CD8-positive, alpha-beta memory T cell (primary cell): ENCODE results near the gene NXN. TPM values are rescaled to one million over a fixed set of nuclear protein-coding genes. Genes with fewer than 3 reads are reported as not detected.

Source experiments
- CTCF ChIA-PET: fragments of 350-600 bp; sonication (Branson Sonifier 250); formaldehyde crosslinking; loops from one replicate; lab custom pipeline; 2021; ENCODE audit warnings: antibody characterized with exemption; lab: Charles Lee
- POLR2A ChIA-PET: fragments of 350-600 bp; sonication (Branson Sonifier 250); formaldehyde crosslinking; loops from one replicate; lab custom pipeline; 2021; ENCODE audit warnings: antibody characterized with exemption; lab: Charles Lee
- DNase-seq, 5 donors: peaks; one replicate each; pipeline versions ENCODE4 v3.0.0 to v3.0.0-alpha.2; 2020 to 2022; ENCODE audit warnings: mixed read lengths in 1 of 5
- H3K27ac ChIP-seq: one replicate; pipeline ENCODE4 v1.7.0; 2013; ENCODE audit warnings: low read depth, mild to moderate bottlenecking, low read length, moderate library complexity
- H3K27me3 ChIP-seq: 2 replicates; pipeline ENCODE4 v1.7.0; 2013; ENCODE audit warnings: low read length, mild to moderate bottlenecking; ENCODE audit not compliant: insufficient read depth, poor library complexity, severe bottlenecking
- H3K36me3 ChIP-seq: 2 replicates; pipeline ENCODE4 v1.7.0; 2013; ENCODE audit warnings: mild to moderate bottlenecking, low read length, moderate library complexity; ENCODE audit not compliant: insufficient read depth
- H3K4me1 ChIP-seq: 2 replicates; pipeline ENCODE4 v1.7.0; 2013; ENCODE audit warnings: mild to moderate bottlenecking, low read length, moderate library complexity; ENCODE audit not compliant: insufficient read depth
- H3K4me3 ChIP-seq: 2 replicates; pipeline ENCODE4 v1.7.0; 2013; ENCODE audit warnings: mild to moderate bottlenecking, low read length
- H3K9me3 ChIP-seq: 2 replicates; pipeline ENCODE4 v1.7.0; 2013; ENCODE audit warnings: mild to moderate bottlenecking, low read length
- H3K27ac Mint-ChIP-seq, 8 donors: one replicate each; pipeline ENCODE4 v1.8.0; 2020 to 2021; ENCODE audit warnings: mixed read lengths in 8 of 8, mild to moderate bottlenecking in 6 of 8, inconsistent platforms in 3 of 8, moderate library complexity in 3 of 8
- H3K27me3 Mint-ChIP-seq, 2 donors: one replicate each; pipeline ENCODE4 v1.8.0; 2020 to 2021; ENCODE audit warnings: mixed read lengths in 2 of 2, mild to moderate bottlenecking in 1 of 2, moderate library complexity in 1 of 2
- H3K36me3 Mint-ChIP-seq, 3 donors: one replicate each; pipeline ENCODE4 v1.8.0; 2020 to 2021; ENCODE audit warnings: mixed read lengths in 3 of 3, inconsistent platforms in 1 of 3, mild to moderate bottlenecking in 1 of 3
- H3K4me1 Mint-ChIP-seq, 3 donors: one replicate each; pipeline ENCODE4 v1.8.0; 2020 to 2021; ENCODE audit warnings: mixed read lengths in 3 of 3, inconsistent platforms in 1 of 3, mild to moderate bottlenecking in 1 of 3
- H3K4me3 Mint-ChIP-seq, 7 donors: one replicate each; pipeline ENCODE4 v1.8.0; 2020 to 2021; ENCODE audit warnings: mixed read lengths in 7 of 7, mild to moderate bottlenecking in 6 of 7, moderate library complexity in 4 of 7, inconsistent platforms in 2 of 7
- H3K9me3 Mint-ChIP-seq, 5 donors: one replicate each; pipeline ENCODE4 v1.8.0; 2020 to 2022; ENCODE audit warnings: mixed read lengths in 5 of 5, mild to moderate bottlenecking in 3 of 5, moderate library complexity in 2 of 5, inconsistent platforms in 1 of 5
- polyA plus RNA-seq: library from polyadenylated mRNA; unstranded; fragments of 300-500 nt; fragmentation: Illumina TruSeq; gene quantifications from one replicate; pipeline ENCODE4 v1.2.3, GENCODE V29; 2021
- total RNA-seq, 2 experiments: library from RNA; stranded (reverse); gene quantifications; one replicate each; pipeline ENCODE4 v1.2.3, GENCODE V29; 2021

Gene NXN
- total and polyA plus RNA-seq, 3 experiments from 2014 or later, result 0.08 to 0.42 (median 0.31) TPM

GRCh38 chr17:850851-851763, 128.5 kb downstream of the NXN start:
- no peak overlapping the region for H3K4me3 ChIP-seq
- no peaks in the 10 kb centered on the region for H3K4me1 ChIP-seq
- H3K27ac ChIP-seq, result no peak overlapping the region
- Mint-ChIP-seq H3K4me3 (no peak overlapping the region), H3K36me3 (no peaks in the 10 kb centered on the region), H3K27ac (no peak overlapping the region), H3K27me3 (peaks cover 16 to 49% of the 10 kb centered on the region in 2 donors), H3K9me3 (no peaks in the 10 kb centered on the region), H3K4me1 (peaks cover 7 to 11% (median 8%) of the 10 kb centered on the region in 3 donors)
- no peaks in the 10 kb centered on the region for H3K9me3 ChIP-seq
- no peak for DNase-seq
- no peaks in the 10 kb centered on the region for H3K36me3 ChIP-seq
- peaks cover 7% of the 10 kb centered on the region for H3K27me3 ChIP-seq
- CTCF ChIA-PET, result no interaction called here
- POLR2A ChIA-PET, result no interaction called here

- no peaks in the 10 kb centered on the region for H3K36me3 ChIP-seq
- no peaks in the 10 kb centered on the region for H3K4me1 ChIP-seq
- no peak overlapping the region for H3K4me3 ChIP-seq
- no peaks in the 10 kb centered on the region for H3K9me3 ChIP-seq
- no peak overlapping the region for H3K27ac ChIP-seq
- no peak for DNase-seq
- POLR2A ChIA-PET, result no interaction called here
- H3K27me3 ChIP-seq, result peaks cover 7% of the 10 kb centered on the region
- Mint-ChIP-seq H3K9me3 (no peaks in the 10 kb centered on the region), H3K36me3 (no peaks in the 10 kb centered on the region), H3K27me3 (peaks cover 17 to 49% of the 10 kb centered on the region in 2 donors), H3K4me3 (no peak overlapping the region), H3K27ac (no peak overlapping the region), H3K4me1 (peaks cover 7 to 11% (median 8%) of the 10 kb centered on the region in 3 donors)
- CTCF ChIA-PET, result interaction anchor here (0.9 kb wide), 1 partner anchor 12 kb away, joined by 3 read pairs; no protein-coding TSS in a partner anchor
Observed at GRCh38 chr17:850086-850850, 129.3 kb downstream of the NXN start.

- Mint-ChIP-seq H3K27ac (no peak overlapping the region), H3K9me3 (no peaks in the 10 kb centered on the region), H3K27me3 (peaks cover 24 to 60% of the 10 kb centered on the region in 2 donors), H3K4me3 (no peak overlapping the region), H3K4me1 (peaks cover 7 to 11% (median 8%) of the 10 kb centered on the region in 3 donors), H3K36me3 (no peaks in the 10 kb centered on the region)
- DNase-seq, result no peak
- H3K4me1 ChIP-seq, result no peaks in the 10 kb centered on the region
- no peaks in the 10 kb centered on the region for H3K9me3 ChIP-seq
- POLR2A ChIA-PET, result no interaction called here
- no peak overlapping the region for H3K27ac ChIP-seq
- H3K27me3 ChIP-seq, result peaks cover 10% of the 10 kb centered on the region
- CTCF ChIA-PET, result no interaction called here
- no peaks in the 10 kb centered on the region for H3K36me3 ChIP-seq
- no peak overlapping the region for H3K4me3 ChIP-seq
Observed at GRCh38 chr17:848402-848801, 131.2 kb downstream of the NXN start.

- Histone ChIP-seq H3K9me3 (no peaks in the 10 kb centered on the region), H3K4me3 (no peak overlapping the region), H3K27me3 (peaks cover 10% of the 10 kb centered on the region), H3K36me3 (no peaks in the 10 kb centered on the region), H3K27ac (no peak overlapping the region), H3K4me1 (no peaks in the 10 kb centered on the region)
- H3K9me3 Mint-ChIP-seq, result no peaks in the 10 kb centered on the region
- DNase-seq, result no peak
- ChIA-PET POLR2A (no interaction called here), CTCF (no interaction called here)
- no peak overlapping the region for H3K27ac Mint-ChIP-seq
- H3K36me3 Mint-ChIP-seq, result no peaks in the 10 kb centered on the region
- peak overlapping the region in 2 of 7 donors; percentile 26 to 41 for H3K4me3 Mint-ChIP-seq
- peaks cover 7 to 11% (median 8%) of the 10 kb centered on the region in 3 donors for H3K4me1 Mint-ChIP-seq
- peaks cover 23 to 64% of the 10 kb centered on the region in 2 donors for H3K27me3 Mint-ChIP-seq
Observed at GRCh38 chr17:846901-847843, 132.4 kb downstream of the NXN start.

- Histone ChIP-seq H3K4me1 (no peaks in the 10 kb centered on the region), H3K36me3 (no peaks in the 10 kb centered on the region), H3K9me3 (no peaks in the 10 kb centered on the region), H3K27me3 (peaks cover 3% of the 10 kb centered on the region), H3K27ac (no peak overlapping the region), H3K4me3 (no peak overlapping the region)
- no peak for DNase-seq
- no peaks in the 10 kb centered on the region for H3K9me3 Mint-ChIP-seq
- ChIA-PET POLR2A (no interaction called here), CTCF (no interaction called here)
- peaks cover 9 to 29% of the 10 kb centered on the region in 2 donors for H3K27me3 Mint-ChIP-seq
- no peaks in the 10 kb centered on the region for H3K36me3 Mint-ChIP-seq
- no peaks in the 10 kb centered on the region for H3K4me1 Mint-ChIP-seq
- H3K4me3 Mint-ChIP-seq, result no peak overlapping the region
- H3K27ac Mint-ChIP-seq, result no peak overlapping the region
Observed at GRCh38 chr17:841313-841712, 138.3 kb downstream of the NXN start.

GRCh38 chr17:838486-838885, 141.1 kb downstream of the NXN start:
- ChIA-PET CTCF (no interaction called here), POLR2A (no interaction called here)
- H3K4me3 ChIP-seq, result no peak overlapping the region
- H3K9me3 ChIP-seq, result no peaks in the 10 kb centered on the region
- Mint-ChIP-seq H3K27ac (no peak overlapping the region), H3K4me3 (no peak overlapping the region), H3K9me3 (no peaks in the 10 kb centered on the region), H3K4me1 (no peaks in the 10 kb centered on the region), H3K27me3 (peaks cover 0 to 15% of the 10 kb centered on the region in 2 donors), H3K36me3 (no peaks in the 10 kb centered on the region)
- no peaks in the 10 kb centered on the region for H3K36me3 ChIP-seq
- no peaks in the 10 kb centered on the region for H3K27me3 ChIP-seq
- no peak for DNase-seq
- H3K27ac ChIP-seq, result no peak overlapping the region
- no peaks in the 10 kb centered on the region for H3K4me1 ChIP-seq

- Histone ChIP-seq H3K4me1 (no peaks in the 10 kb centered on the region), H3K27me3 (no peaks in the 10 kb centered on the region), H3K36me3 (no peaks in the 10 kb centered on the region), H3K9me3 (no peaks in the 10 kb centered on the region), H3K27ac (no peak overlapping the region), H3K4me3 (no peak overlapping the region)
- POLR2A ChIA-PET, result no interaction called here
- CTCF ChIA-PET, result no interaction called here
- Mint-ChIP-seq H3K36me3 (no peaks in the 10 kb centered on the region), H3K27me3 (peaks cover 0 to 13% of the 10 kb centered on the region in 2 donors), H3K9me3 (peaks cover 0 to 2% (median 0%) of the 10 kb centered on the region in 5 donors), H3K4me3 (no peak overlapping the region), H3K4me1 (no peaks in the 10 kb centered on the region), H3K27ac (peak overlapping the region in 1 of 8 donors; percentile 1)
- DNase-seq, result no peak
Observed at GRCh38 chr17:836151-836550, 143.4 kb downstream of the NXN start.
